Natural killer cell (primary cell): ENCODE data around the gene MTA3. TPM values are rescaled to one million over a fixed set of nuclear protein-coding genes. Genes with fewer than 3 reads are reported as not detected.

Experiments
- ATAC-seq, 3 donors: fragments of 150-1000 bp in 2 of 3; fragments of 200-7000 bp in 1 of 3; cut with Tn5 transposase; 1 replicate in 1 of 3; 2 replicates in 2 of 3; pipeline ENCODE4 v1.10.0; 2021; ENCODE audit warnings: mild to moderate bottlenecking in 2 of 3, moderate library complexity in 2 of 3
- DNase-seq, 2 donors: peaks; one replicate each; pipeline versions ENCODE4 v3.0.0 to v3.0.0-alpha.2; 2013 to 2021; ENCODE audit warnings: mixed read lengths in 1 of 2
- H3K27ac ChIP-seq: one replicate; pipeline ENCODE4 v1.5.1; 2013; ENCODE audit warnings: mild to moderate bottlenecking, low read length
- H3K27me3 ChIP-seq: one replicate; pipeline ENCODE4 v1.6.1; 2013; ENCODE audit warnings: low read length; ENCODE audit not compliant: control insufficient read depth, insufficient read depth
- H3K36me3 ChIP-seq: one replicate; pipeline ENCODE4 v1.6.1; 2013; ENCODE audit warnings: low read length; ENCODE audit not compliant: control insufficient read depth, insufficient read depth
- H3K4me1 ChIP-seq: one replicate; pipeline ENCODE4 v1.6.1; 2013; ENCODE audit warnings: low read length; ENCODE audit not compliant: control insufficient read depth, insufficient read depth
- H3K4me3 ChIP-seq: one replicate; pipeline ENCODE4 v1.5.1; 2013; ENCODE audit warnings: low read length
- H3K9me3 ChIP-seq: one replicate; pipeline ENCODE4 v1.6.1; 2013; ENCODE audit warnings: low read length; ENCODE audit not compliant: control insufficient read depth, insufficient read depth
- H3K27ac Mint-ChIP-seq, 2 donors: one replicate each; pipeline ENCODE4 v1.8.0; 2022; ENCODE audit warnings: mild to moderate bottlenecking in 2 of 2, mixed read lengths in 2 of 2, moderate library complexity in 1 of 2
- H3K27me3 Mint-ChIP-seq, 2 donors: one replicate each; pipeline ENCODE4 v1.8.0; 2022; ENCODE audit warnings: low read depth in 2 of 2, mixed read lengths in 2 of 2
- H3K36me3 Mint-ChIP-seq: one replicate; pipeline ENCODE4 v1.8.0; 2022; ENCODE audit warnings: mixed read lengths
- H3K4me1 Mint-ChIP-seq, 2 donors: one replicate each; pipeline ENCODE4 v1.8.0; 2022; ENCODE audit warnings: mixed read lengths in 2 of 2
- H3K4me3 Mint-ChIP-seq: one replicate; pipeline ENCODE4 v1.8.0; 2022; ENCODE audit warnings: mild to moderate bottlenecking, moderate library complexity, mixed read lengths
- H3K9me3 Mint-ChIP-seq, 2 donors: one replicate each; pipeline ENCODE4 v1.8.0; 2022; ENCODE audit warnings: mixed read lengths in 2 of 2
- WGBS: methylation state at CpG from one replicate; pipeline ENCODE4 v1.1.7; 2013; ENCODE audit warnings: missing lambda C conversion rate; ENCODE audit not compliant: insufficient coverage; 5-methylcytosine and 5-hydroxymethylcytosine counted together
- intact Hi-C: fragments of 100-400 bp; cut with micrococcal nuclease; formaldehyde crosslinking; loops from one replicate; pipeline ENCODE4 v1.14.2; 2022
- total RNA-seq, 4 donors: library from RNA; stranded (reverse); fragments of 120-200 nt in 1 of 4; gene quantifications; one replicate each; pipeline versions ENCODE4 v1.2.3 to v1.2.4, GENCODE V29; 2013 to 2022
- TF ChIP-seq, protein P1 (sequence below): fragments of 200-600 bp; IDR thresholded peaks from one replicate; pipeline ENCODE4 v1.8.0; 2022; ENCODE audit warnings: antibody characterized with exemption

MTA3 gene
- total RNA-seq, 3 donors from 2014 or later (not counting 1 experiment from before 2014, with no cell fraction given): 19.4 to 25.0 (median 21.5) TPM

DNA sequence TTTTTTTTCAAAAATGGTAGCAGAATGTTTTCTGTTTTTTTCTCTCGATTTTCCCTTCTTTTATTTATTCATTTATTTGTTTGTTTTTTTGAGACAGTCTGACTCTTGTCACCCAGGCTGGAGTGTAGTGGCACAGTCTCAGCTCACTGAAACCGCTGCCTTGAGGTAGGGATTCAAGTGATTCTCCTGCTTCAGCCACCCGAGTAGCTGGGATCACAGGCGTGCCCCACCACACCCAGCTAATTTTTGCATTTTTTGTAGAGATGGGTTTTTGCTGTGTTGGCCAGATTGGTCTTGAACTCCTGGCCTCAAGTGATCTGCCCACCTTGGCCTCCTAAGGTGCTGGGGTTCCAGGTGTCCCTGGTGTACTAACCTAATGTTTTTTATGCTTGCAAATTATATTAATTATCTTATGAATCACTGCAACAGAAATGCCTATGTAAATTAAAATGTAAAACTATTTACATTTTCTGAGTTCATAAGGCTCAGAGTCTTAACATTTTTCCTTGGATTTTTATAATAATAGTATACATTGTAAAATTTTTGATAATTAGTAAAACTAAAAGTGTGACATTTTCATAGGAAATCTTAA lies 19.2 kb downstream of the MTA3 start:
- Histone ChIP-seq H3K4me3 (no peak overlapping the region), H3K9me3 (no peaks in the 10 kb centered on the region), H3K36me3 (peaks cover 2% of the 10 kb centered on the region), H3K27me3 (no peaks in the 10 kb centered on the region), H3K27ac (no peak overlapping the region), H3K4me1 (no peaks in the 10 kb centered on the region)
- ATAC-seq (no peak), DNase-seq (no peak)
- Mint-ChIP-seq H3K4me1 (no peaks in the 10 kb centered on the region), H3K9me3 (no peaks in the 10 kb centered on the region), H3K36me3 (no peaks in the 10 kb centered on the region), H3K4me3 (no peak overlapping the region), H3K27ac (no peak overlapping the region), H3K27me3 (no peaks in the 10 kb centered on the region)
- intact Hi-C loops: no loop called here
- 100% methylated on average over 2 of the region's 4 CpGs for WGBS
- TF ChIP-seq, protein P1, sequence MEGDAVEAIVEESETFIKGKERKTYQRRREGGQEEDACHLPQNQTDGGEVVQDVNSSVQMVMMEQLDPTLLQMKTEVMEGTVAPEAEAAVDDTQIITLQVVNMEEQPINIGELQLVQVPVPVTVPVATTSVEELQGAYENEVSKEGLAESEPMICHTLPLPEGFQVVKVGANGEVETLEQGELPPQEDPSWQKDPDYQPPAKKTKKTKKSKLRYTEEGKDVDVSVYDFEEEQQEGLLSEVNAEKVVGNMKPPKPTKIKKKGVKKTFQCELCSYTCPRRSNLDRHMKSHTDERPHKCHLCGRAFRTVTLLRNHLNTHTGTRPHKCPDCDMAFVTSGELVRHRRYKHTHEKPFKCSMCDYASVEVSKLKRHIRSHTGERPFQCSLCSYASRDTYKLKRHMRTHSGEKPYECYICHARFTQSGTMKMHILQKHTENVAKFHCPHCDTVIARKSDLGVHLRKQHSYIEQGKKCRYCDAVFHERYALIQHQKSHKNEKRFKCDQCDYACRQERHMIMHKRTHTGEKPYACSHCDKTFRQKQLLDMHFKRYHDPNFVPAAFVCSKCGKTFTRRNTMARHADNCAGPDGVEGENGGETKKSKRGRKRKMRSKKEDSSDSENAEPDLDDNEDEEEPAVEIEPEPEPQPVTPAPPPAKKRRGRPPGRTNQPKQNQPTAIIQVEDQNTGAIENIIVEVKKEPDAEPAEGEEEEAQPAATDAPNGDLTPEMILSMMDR: no peak

DNA sequence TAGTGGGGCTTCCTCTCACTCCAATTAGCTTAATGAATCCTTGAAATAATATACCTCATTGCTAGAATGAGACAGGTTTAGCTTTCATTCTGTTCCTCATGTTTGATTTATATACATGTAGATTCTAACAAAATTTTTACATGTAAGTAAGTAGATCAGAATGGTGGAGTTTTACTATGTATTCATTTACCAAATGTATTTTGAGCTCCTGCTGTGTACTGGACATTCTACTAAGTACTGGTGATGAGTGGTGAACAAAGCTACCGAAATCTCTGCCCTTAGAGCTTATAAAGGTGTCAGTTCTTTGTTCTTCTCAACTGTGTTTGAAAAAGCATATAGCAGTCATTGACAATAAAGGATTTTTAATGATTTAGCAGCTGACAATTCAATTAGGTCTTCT lies 19.7 kb downstream of the MTA3 start:
- H3K27ac Mint-ChIP-seq: no peak overlapping the region
- Histone ChIP-seq H3K4me3 (no peak overlapping the region), H3K27ac (no peak overlapping the region), H3K36me3 (peaks cover 2% of the 10 kb centered on the region), H3K4me1 (no peaks in the 10 kb centered on the region), H3K9me3 (no peaks in the 10 kb centered on the region), H3K27me3 (no peaks in the 10 kb centered on the region)
- no peaks in the 10 kb centered on the region for H3K27me3 Mint-ChIP-seq
- 100% methylated on average over 1 of the region's 1 CpG for WGBS
- H3K36me3 Mint-ChIP-seq: no peaks in the 10 kb centered on the region
- H3K9me3 Mint-ChIP-seq: no peaks in the 10 kb centered on the region
- DNase-seq (no peak), ATAC-seq (no peak)
- intact Hi-C loops: no loop called here
- no peaks in the 10 kb centered on the region for H3K4me1 Mint-ChIP-seq
- TF ChIP-seq, protein P1: no peak
- no peak overlapping the region for H3K4me3 Mint-ChIP-seq

DNA sequence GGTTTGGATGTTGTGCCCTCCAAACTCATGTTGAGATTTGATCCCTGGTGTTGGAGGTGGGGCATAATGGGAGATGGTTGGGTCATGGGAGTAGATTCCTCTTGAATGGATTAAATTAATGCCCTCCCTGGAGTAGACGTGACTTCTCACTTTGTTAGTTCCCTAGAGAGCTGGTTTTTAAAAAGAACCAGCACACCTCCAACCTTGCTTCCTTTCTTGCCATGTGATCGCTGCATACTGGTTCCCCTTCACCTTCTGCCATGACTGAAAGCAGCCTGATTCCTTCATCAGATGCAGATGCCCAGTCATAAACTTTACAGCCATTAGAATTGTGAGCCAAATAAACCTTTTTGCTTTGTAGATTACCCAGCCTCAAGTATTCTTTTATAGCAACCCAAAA lies 21.7 kb downstream of the MTA3 start:
- Histone ChIP-seq H3K9me3 (no peaks in the 10 kb centered on the region), H3K27ac (no peak overlapping the region), H3K36me3 (no peaks in the 10 kb centered on the region), H3K4me3 (no peak overlapping the region), H3K4me1 (no peaks in the 10 kb centered on the region), H3K27me3 (no peaks in the 10 kb centered on the region)
- Mint-ChIP-seq H3K9me3 (no peaks in the 10 kb centered on the region), H3K4me1 (no peaks in the 10 kb centered on the region), H3K36me3 (no peaks in the 10 kb centered on the region), H3K27ac (no peak overlapping the region), H3K27me3 (no peaks in the 10 kb centered on the region), H3K4me3 (no peak overlapping the region)
- intact Hi-C loops: no loop called here
- ATAC-seq: no peak
- TF ChIP-seq, protein P1: no peak
- WGBS: 83% methylated on average over 2 of the region's 2 CpGs
- no peak for DNase-seq

DNA sequence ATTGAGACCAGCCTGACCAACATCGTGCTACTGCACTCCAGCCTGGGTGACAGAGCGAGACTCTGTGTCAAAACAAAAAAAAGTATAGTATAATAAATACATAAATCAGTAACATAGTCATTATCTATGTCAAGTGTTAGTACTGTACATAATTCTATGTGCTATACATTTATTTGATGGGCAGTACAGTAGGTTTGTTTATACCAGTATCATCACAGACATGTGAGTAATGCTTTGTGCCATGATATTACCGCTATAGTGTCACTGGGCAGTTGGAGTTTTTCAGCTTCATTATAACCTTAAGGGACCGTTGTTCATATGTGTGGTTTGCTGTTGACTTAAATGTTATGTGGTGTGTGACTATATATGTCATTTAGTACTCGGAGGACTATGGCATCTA lies 24.9 kb downstream of the MTA3 start:
- Mint-ChIP-seq H3K4me3 (no peak overlapping the region), H3K36me3 (no peaks in the 10 kb centered on the region), H3K27me3 (no peaks in the 10 kb centered on the region), H3K27ac (no peak overlapping the region), H3K9me3 (no peaks in the 10 kb centered on the region), H3K4me1 (no peaks in the 10 kb centered on the region)
- Histone ChIP-seq H3K36me3 (no peaks in the 10 kb centered on the region), H3K27me3 (no peaks in the 10 kb centered on the region), H3K4me1 (no peaks in the 10 kb centered on the region), H3K9me3 (no peaks in the 10 kb centered on the region), H3K27ac (no peak overlapping the region), H3K4me3 (no peak overlapping the region)
- intact Hi-C loops: no loop called here
- TF ChIP-seq, protein P1: no peak
- no peak for DNase-seq
- ATAC-seq: no peak
- 96% methylated on average over 3 of the region's 5 CpGs for WGBS
